SK-N-MC (cell line): ENCODE results near the gene LNP1.

Experiments used
- EZH2 ChIP-seq: fragments of 200-600 bp; sonication (generic); IDR thresholded peaks from one replicate; pipeline ENCODE4 v1.6.1; 2017; ENCODE audit warnings: antibody characterized with exemption
- FOXP2 ChIP-seq: optimal IDR thresholded peaks from 2 replicates; pipeline ENCODE3; 2011; ENCODE audit warnings: mild to moderate bottlenecking, moderate library complexity; ENCODE audit not compliant: insufficient read depth; ENCODE audit errors: extremely low read length, control extremely low read depth
- POLR2AphosphoS5 ChIP-seq: IDR thresholded peaks from 2 replicates; pipeline ENCODE4 v1.6.1; 2012; ENCODE audit warnings: mild to moderate bottlenecking, low read depth, low read length, borderline replicate concordance

GRCh38 chr3:100499651-100500050 lies 98.3 kb downstream of the LNP1 start:
- TF ChIP-seq POLR2AphosphoS5: no peak
- TF ChIP-seq EZH2: no peak
- TF ChIP-seq FOXP2: no peak
